ENCODE measurements around the gene SYNC. TPM values are rescaled to one million over a fixed set of nuclear protein-coding genes. Genes with fewer than 3 reads are reported as not detected.

SYNC gene
- total RNA-seq, 1 donor from 2014 or later = 38.6 TPM

- Histone ChIP-seq H3K4me1 (ENCODE audit: control insufficient read depth in 3 of 3, insufficient read depth in 3 of 3, low read length in 3 of 3) (peaks cover 29 to 65% (median 44%) of the 10 kb centered on the region in 3 donors), H3K9ac (ENCODE audit: low read depth in 1 of 3, low read length in 3 of 3) (no peak overlapping the region), H3K36me3 (ENCODE audit: control insufficient read depth in 3 of 3, insufficient read depth in 3 of 3, low read length in 3 of 3) (peaks cover 13 to 27% (median 13%) of the 10 kb centered on the region in 3 donors), H3K4me3 (ENCODE audit: low read length in 3 of 3) (no peak overlapping the region), H3K9me3 (ENCODE audit: control insufficient read depth in 3 of 3, low read length in 3 of 3) (no peaks in the 10 kb centered on the region), H3K27me3 (ENCODE audit: control insufficient read depth in 3 of 3, insufficient read depth in 3 of 3, low read length in 3 of 3) (no peaks in the 10 kb centered on the region), H3K27ac (ENCODE audit: low read depth, low read length) (peak overlapping the region; percentile 66)
Measured at GRCh38 chr1:32696041-32696440, 6.5 kb downstream of the SYNC start.

GRCh38 chr1:32695098-32695904 is 7.3 kb downstream of the SYNC start:
- H3K27ac ChIP-seq (ENCODE audit: low read depth, low read length) = peak overlapping the region; percentile 66
- H3K9me3 ChIP-seq (ENCODE audit: control insufficient read depth in 3 of 3, low read length in 3 of 3) = no peaks in the 10 kb centered on the region
- peaks cover 13 to 27% (median 13%) of the 10 kb centered on the region in 3 donors for H3K36me3 ChIP-seq (ENCODE audit: control insufficient read depth in 3 of 3, insufficient read depth in 3 of 3, low read length in 3 of 3)
- H3K9ac ChIP-seq (ENCODE audit: low read depth in 1 of 3, low read length in 3 of 3) = peak overlapping the region in 1 of 3 donors; percentile 47
- H3K4me1 ChIP-seq (ENCODE audit: control insufficient read depth in 3 of 3, insufficient read depth in 3 of 3, low read length in 3 of 3) = peaks cover 29 to 57% (median 38%) of the 10 kb centered on the region in 3 donors
- peak overlapping the region; percentile 32 to 50 (median 35) for H3K4me3 ChIP-seq (ENCODE audit: low read length in 3 of 3)
- no peaks in the 10 kb centered on the region for H3K27me3 ChIP-seq (ENCODE audit: control insufficient read depth in 3 of 3, insufficient read depth in 3 of 3, low read length in 3 of 3)

GRCh38 chr1:32693455-32694174 is 9.0 kb downstream of the SYNC start:
- peaks cover 13 to 28% (median 13%) of the 10 kb centered on the region in 3 donors for H3K36me3 ChIP-seq (ENCODE audit: control insufficient read depth in 3 of 3, insufficient read depth in 3 of 3, low read length in 3 of 3)
- peak overlapping the region in 2 of 3 donors; percentile 27 to 46 for H3K9ac ChIP-seq (ENCODE audit: low read depth in 1 of 3, low read length in 3 of 3)
- H3K9me3 ChIP-seq (ENCODE audit: control insufficient read depth in 3 of 3, low read length in 3 of 3) = no peaks in the 10 kb centered on the region
- H3K4me1 ChIP-seq (ENCODE audit: control insufficient read depth in 3 of 3, insufficient read depth in 3 of 3, low read length in 3 of 3) = peaks cover 24 to 42% (median 28%) of the 10 kb centered on the region in 3 donors
- H3K27ac ChIP-seq (ENCODE audit: low read depth, low read length) = peak overlapping the region; percentile 37
- H3K27me3 ChIP-seq (ENCODE audit: control insufficient read depth in 3 of 3, insufficient read depth in 3 of 3, low read length in 3 of 3) = no peaks in the 10 kb centered on the region
- H3K4me3 ChIP-seq (ENCODE audit: low read length in 3 of 3) = no peak overlapping the region

- Histone ChIP-seq H3K36me3 (ENCODE audit: control insufficient read depth in 3 of 3, insufficient read depth in 3 of 3, low read length in 3 of 3) (peaks cover 6 to 31% (median 24%) of the 10 kb centered on the region in 3 donors), H3K4me1 (ENCODE audit: control insufficient read depth in 3 of 3, insufficient read depth in 3 of 3, low read length in 3 of 3) (peaks cover 0 to 16% (median 16%) of the 10 kb centered on the region in 3 donors), H3K27me3 (ENCODE audit: control insufficient read depth in 3 of 3, insufficient read depth in 3 of 3, low read length in 3 of 3) (no peaks in the 10 kb centered on the region), H3K9ac (ENCODE audit: low read depth in 1 of 3, low read length in 3 of 3) (no peak overlapping the region), H3K27ac (ENCODE audit: low read depth, low read length) (no peak overlapping the region), H3K9me3 (ENCODE audit: control insufficient read depth in 3 of 3, low read length in 3 of 3) (no peaks in the 10 kb centered on the region), H3K4me3 (ENCODE audit: low read length in 3 of 3) (no peak overlapping the region)
Measured at GRCh38 chr1:32686387-32686786, 16.2 kb downstream of the SYNC start.

- Histone ChIP-seq H3K27ac (ENCODE audit: low read depth, low read length) (no peak overlapping the region), H3K9ac (ENCODE audit: low read depth in 1 of 3, low read length in 3 of 3) (no peak overlapping the region), H3K27me3 (ENCODE audit: control insufficient read depth in 3 of 3, insufficient read depth in 3 of 3, low read length in 3 of 3) (no peaks in the 10 kb centered on the region), H3K4me3 (ENCODE audit: low read length in 3 of 3) (no peak overlapping the region), H3K4me1 (ENCODE audit: control insufficient read depth in 3 of 3, insufficient read depth in 3 of 3, low read length in 3 of 3) (peaks cover 2 to 19% (median 18%) of the 10 kb centered on the region in 3 donors), H3K36me3 (ENCODE audit: control insufficient read depth in 3 of 3, insufficient read depth in 3 of 3, low read length in 3 of 3) (peaks cover 10 to 35% (median 27%) of the 10 kb centered on the region in 3 donors), H3K9me3 (ENCODE audit: control insufficient read depth in 3 of 3, low read length in 3 of 3) (no peaks in the 10 kb centered on the region)
Measured at GRCh38 chr1:32685498-32685897, 17.1 kb downstream of the SYNC start.

- Histone ChIP-seq H3K36me3 (ENCODE audit: control insufficient read depth in 3 of 3, insufficient read depth in 3 of 3, low read length in 3 of 3) (peaks cover 12 to 39% (median 29%) of the 10 kb centered on the region in 3 donors), H3K9ac (ENCODE audit: low read depth in 1 of 3, low read length in 3 of 3) (no peak overlapping the region)
Measured at GRCh38 chr1:32684167-32684811, 18.3 kb downstream of the SYNC start.

GRCh38 chr1:32683397-32683796 is 19.2 kb downstream of the SYNC start:
- no peaks in the 10 kb centered on the region for H3K27me3 ChIP-seq (ENCODE audit: control insufficient read depth in 3 of 3, insufficient read depth in 3 of 3, low read length in 3 of 3)
- H3K9me3 ChIP-seq (ENCODE audit: control insufficient read depth in 3 of 3, low read length in 3 of 3) = no peaks in the 10 kb centered on the region
- H3K36me3 ChIP-seq (ENCODE audit: control insufficient read depth in 3 of 3, insufficient read depth in 3 of 3, low read length in 3 of 3) = peaks cover 12 to 39% (median 28%) of the 10 kb centered on the region in 3 donors
- H3K4me1 ChIP-seq (ENCODE audit: control insufficient read depth in 3 of 3, insufficient read depth in 3 of 3, low read length in 3 of 3) = peaks cover 2 to 19% (median 18%) of the 10 kb centered on the region in 3 donors
- no peak overlapping the region for H3K27ac ChIP-seq (ENCODE audit: low read depth, low read length)
- no peak overlapping the region for H3K9ac ChIP-seq (ENCODE audit: low read depth in 1 of 3, low read length in 3 of 3)
- no peak overlapping the region for H3K4me3 ChIP-seq (ENCODE audit: low read length in 3 of 3)

More at GRCh38 chr1:32684167-32684811, 18.3 kb downstream of the SYNC start:
- H3K27ac ChIP-seq (ENCODE audit: low read depth, low read length) = no peak overlapping the region
- H3K4me1 ChIP-seq (ENCODE audit: control insufficient read depth in 3 of 3, insufficient read depth in 3 of 3, low read length in 3 of 3) = peaks cover 2 to 19% (median 18%) of the 10 kb centered on the region in 3 donors
- no peak overlapping the region for H3K4me3 ChIP-seq (ENCODE audit: low read length in 3 of 3)
- H3K27me3 ChIP-seq (ENCODE audit: control insufficient read depth in 3 of 3, insufficient read depth in 3 of 3, low read length in 3 of 3) = no peaks in the 10 kb centered on the region
- H3K9me3 ChIP-seq (ENCODE audit: control insufficient read depth in 3 of 3, low read length in 3 of 3) = no peaks in the 10 kb centered on the region

- Histone ChIP-seq H3K36me3 (ENCODE audit: control insufficient read depth in 3 of 3, insufficient read depth in 3 of 3, low read length in 3 of 3) (peaks cover 17 to 37% (median 32%) of the 10 kb centered on the region in 3 donors), H3K27ac (ENCODE audit: low read depth, low read length) (no peak overlapping the region), H3K9ac (ENCODE audit: low read depth in 1 of 3, low read length in 3 of 3) (no peak overlapping the region), H3K27me3 (ENCODE audit: control insufficient read depth in 3 of 3, insufficient read depth in 3 of 3, low read length in 3 of 3) (no peaks in the 10 kb centered on the region), H3K4me3 (ENCODE audit: low read length in 3 of 3) (no peak overlapping the region), H3K4me1 (ENCODE audit: control insufficient read depth in 3 of 3, insufficient read depth in 3 of 3, low read length in 3 of 3) (peaks cover 2 to 19% (median 18%) of the 10 kb centered on the region in 3 donors), H3K9me3 (ENCODE audit: control insufficient read depth in 3 of 3, low read length in 3 of 3) (no peaks in the 10 kb centered on the region)
Measured at GRCh38 chr1:32681999-32682398, 20.6 kb downstream of the SYNC start.

- Histone ChIP-seq H3K4me1 (ENCODE audit: control insufficient read depth in 3 of 3, insufficient read depth in 3 of 3, low read length in 3 of 3) (peaks cover 2 to 19% (median 18%) of the 10 kb centered on the region in 3 donors), H3K9ac (ENCODE audit: low read depth in 1 of 3, low read length in 3 of 3) (no peak overlapping the region), H3K27me3 (ENCODE audit: control insufficient read depth in 3 of 3, insufficient read depth in 3 of 3, low read length in 3 of 3) (no peaks in the 10 kb centered on the region), H3K36me3 (ENCODE audit: control insufficient read depth in 3 of 3, insufficient read depth in 3 of 3, low read length in 3 of 3) (peaks cover 19 to 36% (median 34%) of the 10 kb centered on the region in 3 donors), H3K27ac (ENCODE audit: low read depth, low read length) (no peak overlapping the region), H3K9me3 (ENCODE audit: control insufficient read depth in 3 of 3, low read length in 3 of 3) (no peaks in the 10 kb centered on the region), H3K4me3 (ENCODE audit: low read length in 3 of 3) (no peak overlapping the region)
Measured at GRCh38 chr1:32681509-32681908, 21.1 kb downstream of the SYNC start.
